ENCODE results near the gene TMEM40. TPM values are rescaled to one million over a fixed set of nuclear protein-coding genes. Genes with fewer than 3 reads are reported as not detected.
"Not testable (repeated sequence)": the region's sequence is repeated elsewhere in the genome, so short reads cannot be mapped to it uniquely, and the experiment has no call there.

The TMEM40 gene
- total RNA-seq, 2 donors from 2014 or later: 4.8 to 6.5 TPM

DNA sequence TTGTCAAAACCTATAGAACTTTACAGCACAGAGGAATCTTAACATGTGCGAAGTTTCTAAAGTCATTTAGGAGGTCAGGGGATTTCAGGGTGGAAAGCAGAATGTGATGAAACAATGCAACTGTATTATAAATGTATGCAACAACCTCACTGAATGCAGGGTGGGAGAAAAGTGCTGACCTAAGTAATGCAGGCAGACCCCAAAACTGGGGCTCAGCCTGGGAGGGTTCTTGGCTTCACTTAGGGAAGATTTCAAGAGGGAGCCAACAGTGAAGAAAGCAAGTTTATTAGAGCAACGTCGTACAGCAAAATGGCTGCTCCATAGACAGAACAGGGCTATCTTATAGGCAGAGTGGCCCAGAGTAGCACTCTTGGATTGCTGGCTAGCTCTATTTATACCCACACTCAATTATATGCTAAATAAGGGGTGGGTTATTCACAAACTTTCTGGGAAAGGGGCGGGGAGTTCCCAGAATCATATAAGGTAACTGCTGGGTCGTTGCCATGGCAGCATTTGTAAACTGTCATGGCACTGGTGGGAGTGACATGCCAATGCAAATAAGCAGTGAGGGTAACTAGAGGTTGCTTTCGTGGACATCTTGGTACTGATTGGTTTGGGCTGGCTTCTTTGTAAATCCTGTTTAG lies 23.2 kb upstream of the TMEM40 start:
- ATAC-seq (peak in 1 of 2 donors; percentile 90), DNase-seq (peak; percentile 48)
- intact Hi-C loops (cut with DNase I): no loop called here

DNA sequence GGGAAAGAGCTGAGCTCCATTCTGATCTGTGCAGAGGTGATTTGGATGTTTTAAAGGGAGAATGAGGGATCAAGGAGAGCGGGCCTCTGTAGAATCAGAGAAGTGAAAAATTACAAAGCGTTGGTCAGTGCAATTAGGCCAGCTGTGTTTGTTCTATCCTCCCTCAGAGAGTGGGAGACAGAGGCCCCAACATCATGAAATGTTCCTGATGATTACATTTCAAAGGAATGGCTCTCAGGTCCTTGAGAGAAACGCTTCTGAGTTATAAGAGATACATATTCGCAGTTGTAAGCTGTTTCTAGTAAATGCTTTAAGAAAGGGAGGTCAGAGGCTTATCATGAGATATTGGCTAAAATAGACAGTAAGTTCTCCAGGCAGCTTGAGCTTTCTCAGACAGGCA lies 21.7 kb upstream of the TMEM40 start:
- intact Hi-C loops (cut with DNase I): no loop called here
- peak in 1 of 2 donors; percentile 40 for ATAC-seq
- no peak for DNase-seq

DNA sequence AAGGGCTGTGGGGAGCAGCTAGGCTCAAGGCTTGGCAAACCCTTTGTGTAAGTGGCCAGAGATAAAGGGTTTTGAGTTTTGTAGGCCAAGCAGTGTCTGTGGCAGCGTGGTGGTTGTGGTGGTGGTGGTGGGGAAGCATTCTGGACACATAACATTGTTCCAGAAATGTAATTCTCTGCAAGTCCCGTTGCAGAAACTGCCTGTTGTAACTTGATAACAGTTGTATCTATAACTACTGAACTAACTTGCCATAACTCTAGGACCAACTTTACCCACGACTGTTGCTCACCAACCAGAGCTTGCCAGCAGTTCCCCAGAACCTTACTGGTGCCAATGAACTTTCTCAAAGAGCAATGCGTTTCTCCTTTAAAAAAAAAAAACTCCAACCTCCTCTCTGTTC lies 18.1 kb upstream of the TMEM40 start:
- intact Hi-C loops (cut with DNase I): no loop called here
- no peak for ATAC-seq
- no peak for DNase-seq

DNA sequence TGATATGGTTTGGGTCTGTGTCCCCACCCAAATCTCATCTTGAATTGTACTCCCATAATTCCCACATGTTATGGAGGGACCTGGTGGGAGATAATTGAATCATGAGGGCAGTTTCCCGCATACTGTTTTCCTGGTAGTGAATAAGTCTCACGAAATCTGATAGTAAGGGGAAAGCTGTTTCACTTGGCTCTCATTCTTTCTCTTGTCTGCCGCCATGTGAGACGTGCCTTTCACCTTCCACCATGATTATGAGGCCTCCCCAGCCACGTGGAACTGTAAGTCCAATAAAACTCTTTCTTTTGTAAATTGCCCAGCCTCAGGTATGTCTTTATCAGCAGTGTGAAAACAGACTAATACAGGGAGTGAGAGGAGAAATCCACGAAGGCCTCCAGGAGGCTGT lies 16.9 kb upstream of the TMEM40 start:
- not testable (repeated sequence) for DNase-seq

DNA sequence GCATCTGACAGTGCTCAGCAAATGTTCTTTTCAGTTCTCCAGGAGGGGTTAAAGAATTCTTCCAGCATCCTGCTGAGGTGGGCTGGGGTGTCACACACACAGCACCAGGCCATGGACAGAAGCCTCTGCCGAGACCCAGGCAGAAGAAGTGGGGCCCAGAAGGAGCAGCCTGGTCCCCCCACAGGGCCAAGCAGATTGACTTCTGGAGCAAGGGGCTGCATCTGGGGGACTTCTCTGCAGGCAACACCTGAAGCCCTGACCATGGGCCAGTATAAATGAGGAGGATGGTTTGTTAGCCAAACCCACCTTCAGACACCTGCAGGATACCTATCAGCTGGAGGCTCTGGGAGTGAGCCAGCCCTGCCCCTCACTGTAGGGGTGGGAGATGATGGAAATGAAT lies 16.2 kb upstream of the TMEM40 start:
- ATAC-seq: no peak
- DNase-seq: no peak
- intact Hi-C loops (cut with DNase I): no loop called here

More for the DNA sequence above, 16.9 kb upstream of the TMEM40 start:
- intact Hi-C loops (cut with DNase I); ATAC-seq: not testable (repeated sequence)

DNA sequence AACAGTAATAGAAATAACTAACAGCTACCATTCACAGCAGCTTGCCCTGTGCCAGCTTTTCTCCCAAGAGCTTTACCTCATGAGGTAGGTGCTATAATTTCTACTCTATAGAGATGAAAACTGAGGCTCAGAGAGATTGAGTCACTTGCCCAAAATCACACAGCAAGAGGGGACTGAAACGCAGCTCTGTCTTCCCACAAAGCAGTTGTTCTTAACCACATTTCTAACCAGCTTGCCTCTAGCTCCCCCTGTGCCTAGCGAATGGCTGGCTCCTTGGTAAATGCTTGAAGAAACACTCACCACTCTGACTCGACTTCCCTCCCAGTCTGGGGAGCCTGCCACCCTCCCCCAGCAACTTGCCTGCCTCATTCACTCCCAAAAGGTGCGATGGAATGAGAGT lies 15.6 kb upstream of the TMEM40 start:
- DNase-seq: no peak
- intact Hi-C loops (cut with DNase I): no loop called here
- ATAC-seq: no peak

DNA sequence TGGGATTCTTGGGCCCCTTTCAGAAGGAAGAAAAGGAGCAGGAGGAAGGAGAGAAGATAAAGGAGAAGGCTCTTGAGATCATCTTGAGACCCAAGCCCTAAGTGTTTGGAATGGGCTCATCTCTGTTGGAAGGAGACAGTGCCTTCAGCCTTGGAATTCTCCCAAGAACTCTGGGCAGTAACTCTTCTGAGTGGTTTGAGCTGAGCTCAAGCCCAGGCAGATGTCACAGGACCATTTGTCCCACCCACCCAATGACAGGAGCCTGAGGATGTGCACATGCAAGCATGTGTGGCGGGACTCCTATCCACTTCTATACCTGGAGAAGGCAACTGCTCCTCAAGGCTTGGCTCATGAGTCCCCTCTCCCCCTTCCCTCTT lies 14.6 kb upstream of the TMEM40 start:
- ATAC-seq: peak; percentile 38 to 66
- intact Hi-C loops (cut with DNase I): no loop called here

DNA sequence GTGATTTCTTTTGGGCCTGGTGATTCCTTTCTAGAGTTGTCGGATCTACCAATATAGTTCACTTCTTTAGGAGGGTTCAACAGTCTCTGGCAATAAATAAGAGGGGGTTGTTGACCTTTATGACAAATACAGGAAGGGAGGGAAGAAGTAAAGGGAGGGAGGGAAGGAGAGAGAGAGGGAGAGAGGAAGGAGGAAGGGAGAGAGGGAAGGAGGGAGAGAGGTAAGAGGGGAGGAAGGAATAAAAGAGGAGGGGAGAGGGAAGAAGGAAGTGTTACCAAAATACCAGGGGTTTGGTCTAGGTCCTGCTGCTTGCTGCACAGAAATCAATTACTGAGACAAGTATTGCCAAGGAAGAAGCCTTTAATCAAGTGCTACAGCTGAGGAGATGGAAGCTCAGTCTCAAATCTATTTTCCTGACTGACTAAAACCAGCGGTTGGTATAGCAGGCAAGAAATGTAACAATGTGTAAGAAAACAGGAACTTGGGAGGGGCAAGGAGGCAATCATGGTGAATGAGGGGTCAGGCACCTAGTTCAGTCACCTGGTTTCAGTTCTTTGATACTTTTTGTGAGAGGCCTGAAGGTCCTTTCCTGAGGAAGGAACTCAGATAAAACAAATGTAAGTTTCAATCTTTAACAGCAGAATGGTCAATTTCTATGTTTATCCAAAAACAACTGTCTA lies 14.1 kb upstream of the TMEM40 start:
- ATAC-seq (no peak), DNase-seq (no peak)
- intact Hi-C loops (cut with DNase I): no loop called here

More for the DNA sequence above, 14.6 kb upstream of the TMEM40 start:
- no peak for DNase-seq

DNA sequence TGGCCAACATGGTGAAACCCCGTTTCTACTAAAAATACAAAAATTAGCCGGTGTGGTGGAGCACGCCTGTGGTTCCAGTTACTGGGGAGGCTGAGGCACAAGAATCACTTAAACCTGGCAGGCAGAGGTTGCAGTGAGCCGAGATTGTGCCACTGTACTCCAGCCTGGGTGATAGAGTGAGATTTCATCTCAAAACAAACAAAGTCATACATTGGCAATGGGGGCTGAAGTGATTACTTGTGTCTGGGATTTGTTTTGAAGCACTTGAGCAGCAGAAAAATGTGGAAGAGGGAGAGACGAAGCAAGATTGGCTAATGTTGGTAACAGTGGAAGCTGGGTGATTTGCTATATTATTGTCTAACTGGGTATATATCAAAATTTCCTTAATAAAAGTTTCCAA lies 13.4 kb upstream of the TMEM40 start:
- DNase-seq: no peak
- no peak for ATAC-seq
- intact Hi-C loops (cut with DNase I): no loop called here

DNA sequence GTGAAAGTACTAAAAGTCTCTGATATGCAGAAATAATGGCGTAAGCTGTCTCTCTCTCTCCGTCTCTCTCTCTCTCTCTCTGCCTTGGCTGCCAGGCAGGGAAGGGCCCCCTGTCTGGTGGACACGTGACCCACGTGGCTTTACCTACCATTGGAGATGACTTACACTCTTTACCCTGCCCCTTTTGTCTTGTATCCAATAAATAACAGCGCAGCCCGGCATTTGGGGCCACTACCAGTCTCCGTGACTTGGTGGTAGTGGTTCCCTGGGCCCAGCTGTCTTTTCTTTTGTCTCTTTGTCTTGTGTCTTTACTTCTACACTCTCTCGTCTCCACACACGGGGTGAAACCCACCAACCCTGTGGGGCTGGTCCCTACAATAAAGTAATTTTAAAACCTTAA lies 12.2 kb upstream of the TMEM40 start:
- no peak for ATAC-seq
- no peak for DNase-seq
- intact Hi-C loops (cut with DNase I): no loop called here

DNA sequence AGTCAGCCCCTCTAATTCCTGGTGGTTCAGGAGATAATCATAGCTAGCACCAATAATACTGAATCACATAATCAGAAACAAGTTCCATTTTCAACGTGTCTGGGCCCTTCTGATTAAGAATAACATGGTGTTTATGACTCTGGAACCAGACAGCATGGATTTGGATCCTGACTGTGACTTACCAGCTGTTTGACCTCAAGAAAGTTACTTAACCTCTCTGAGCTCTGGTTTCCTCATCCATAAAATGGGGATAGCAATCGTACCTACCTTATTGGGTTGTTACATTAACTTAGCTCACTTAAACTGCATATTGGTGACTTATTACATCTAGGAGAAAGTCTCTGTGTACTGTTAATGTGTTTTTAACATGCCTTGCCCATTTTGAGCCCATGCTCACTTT lies 10.7 kb upstream of the TMEM40 start:
- intact Hi-C loops (cut with DNase I): no loop called here
- ATAC-seq (no peak), DNase-seq (no peak)

DNA sequence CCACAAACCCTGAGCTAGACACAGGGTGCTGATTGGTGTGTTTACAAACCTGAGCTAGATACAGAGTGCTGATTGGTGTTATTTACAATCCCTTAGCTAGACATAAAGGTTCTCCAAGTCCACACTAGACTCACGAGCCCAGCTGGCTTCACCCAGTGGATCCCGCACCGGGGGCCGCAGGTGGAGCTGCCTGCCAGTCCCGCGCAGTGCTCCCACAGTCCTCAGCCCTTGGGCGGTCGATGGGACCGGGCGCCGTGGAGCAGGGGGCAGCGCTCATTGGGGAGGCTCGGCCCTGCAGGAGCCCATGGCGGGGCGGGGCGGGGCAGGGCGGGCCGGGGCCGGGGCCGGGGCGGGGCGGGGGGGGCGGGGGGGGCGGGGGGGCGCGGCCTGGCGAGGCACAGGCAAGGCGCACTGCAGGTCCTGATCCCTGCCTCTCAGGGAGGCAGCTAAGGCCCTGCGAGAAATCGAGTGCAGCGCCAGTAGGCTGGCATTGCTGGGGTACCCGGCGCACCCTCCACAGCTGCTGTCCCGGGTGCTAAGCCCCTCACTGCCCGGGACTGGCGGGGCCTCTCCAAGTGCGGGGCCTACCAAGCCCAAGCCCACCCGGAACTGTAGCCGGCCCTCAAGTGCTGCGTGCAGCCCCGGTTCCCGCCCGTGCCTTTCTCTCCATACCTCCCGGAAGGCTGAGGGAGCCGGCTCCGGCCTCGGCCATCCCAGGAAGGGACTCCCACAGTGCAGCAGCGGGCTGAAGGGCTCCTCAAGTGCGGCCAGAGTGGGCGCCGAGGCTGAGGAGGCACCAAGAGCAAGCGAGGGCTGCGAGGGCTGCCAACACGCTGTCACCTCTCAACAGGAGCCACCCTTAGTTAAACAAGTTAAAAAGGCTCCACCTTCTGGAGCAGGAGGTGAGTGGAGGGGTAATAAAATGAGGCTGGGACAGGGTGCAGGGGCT lies 9.8 kb upstream of the TMEM40 start:
- intact Hi-C loops (cut with DNase I): no loop called here
- DNase-seq (no peak), ATAC-seq (no peak)

DNA sequence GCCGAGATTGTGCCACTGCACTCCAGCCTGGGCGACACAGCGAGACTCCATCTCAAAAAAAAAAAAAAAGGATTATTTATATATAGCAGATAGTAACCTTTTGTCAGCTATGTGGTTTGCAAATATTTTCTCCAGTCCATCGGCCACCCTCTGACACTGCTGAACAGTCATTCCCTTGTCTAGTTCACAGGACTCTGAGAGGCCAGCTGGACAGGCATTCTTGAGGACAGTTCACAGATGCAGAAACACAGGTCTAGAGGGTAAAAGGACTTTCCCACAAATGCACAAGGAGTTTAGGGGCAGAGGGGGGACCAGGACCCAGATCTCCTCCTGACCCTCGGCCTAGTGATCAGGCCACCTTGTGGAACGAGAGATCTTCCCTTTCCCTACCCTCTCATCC lies 7.5 kb upstream of the TMEM40 start:
- no peak for ATAC-seq
- DNase-seq: no peak
- intact Hi-C loops (cut with DNase I): no loop called here

DNA sequence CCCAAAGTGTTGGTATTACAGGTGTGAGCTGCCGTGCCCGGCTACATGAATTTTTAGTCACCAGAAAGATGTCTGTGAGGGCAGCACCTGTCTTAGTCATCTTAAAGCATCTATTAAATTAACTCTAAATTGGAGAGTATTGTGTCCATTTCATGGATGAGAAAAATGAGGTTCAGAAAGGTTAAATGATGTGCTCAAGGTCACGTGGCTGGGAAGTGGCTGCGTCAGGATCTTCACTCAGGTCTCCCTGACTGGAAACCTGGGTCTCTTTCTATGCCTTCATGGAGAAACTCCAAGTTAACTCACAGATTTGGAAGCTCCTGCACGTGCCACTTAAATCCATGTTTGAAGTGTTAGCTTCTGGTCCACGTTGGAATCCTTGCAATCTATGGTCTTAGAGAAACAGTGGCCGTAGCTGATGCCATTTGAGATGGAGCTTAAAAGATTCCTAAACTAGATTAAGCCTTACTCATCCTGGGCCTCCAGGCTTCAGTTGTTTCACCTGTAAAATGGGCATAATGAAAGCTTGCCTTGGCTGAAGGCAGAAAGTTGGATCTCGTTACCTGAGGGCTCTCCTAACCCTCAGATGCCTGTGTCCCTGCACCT lies 5.2 kb upstream of the TMEM40 start:
- ATAC-seq (no peak), DNase-seq (no peak)
- intact Hi-C loops (cut with DNase I): no loop called here

DNA sequence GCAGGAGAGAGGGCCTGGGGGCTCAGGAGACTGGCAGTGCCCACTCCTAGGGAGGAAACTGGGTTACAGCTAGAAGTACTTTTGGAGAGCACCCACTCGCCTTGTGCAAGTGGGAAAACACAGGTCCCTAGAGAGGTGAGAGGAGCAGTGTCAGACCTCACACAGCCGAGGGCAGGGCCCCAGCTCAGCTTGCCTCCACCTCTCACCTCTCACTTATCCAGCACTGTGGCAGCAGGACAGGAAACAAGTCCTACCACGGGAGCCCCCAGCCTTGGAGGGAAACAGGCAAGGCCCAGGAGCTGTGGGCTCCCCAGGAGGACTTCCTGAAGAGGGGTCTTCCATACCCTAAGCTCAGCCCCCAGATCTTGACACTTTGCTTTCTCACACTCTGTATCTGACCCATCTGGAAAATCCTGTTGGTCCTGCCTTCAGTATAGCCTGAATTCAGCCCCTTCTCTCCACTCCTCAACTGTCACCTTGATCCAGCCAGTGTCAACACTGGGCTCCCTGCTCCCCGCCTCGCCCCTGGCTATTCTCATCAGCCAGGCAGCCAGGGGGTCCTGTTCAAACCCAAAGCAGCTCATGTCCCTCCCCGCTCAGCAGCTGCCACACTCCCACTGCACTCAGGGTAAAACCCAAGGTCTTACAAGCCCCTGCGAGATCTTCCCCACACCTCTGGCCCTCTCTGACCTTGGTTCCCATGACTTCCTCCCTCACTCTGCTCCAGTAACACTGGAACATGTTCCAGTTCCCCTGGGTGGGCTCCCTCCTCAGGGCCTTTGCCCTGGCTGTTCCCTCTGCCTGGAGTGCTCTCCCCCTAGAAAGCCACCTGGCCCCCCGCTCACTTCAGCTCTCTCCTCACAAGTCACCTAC lies 870 bp upstream of the TMEM40 start:
- DNase-seq: no peak
- ATAC-seq: no peak
- intact Hi-C loops (cut with DNase I): no loop called here

DNA sequence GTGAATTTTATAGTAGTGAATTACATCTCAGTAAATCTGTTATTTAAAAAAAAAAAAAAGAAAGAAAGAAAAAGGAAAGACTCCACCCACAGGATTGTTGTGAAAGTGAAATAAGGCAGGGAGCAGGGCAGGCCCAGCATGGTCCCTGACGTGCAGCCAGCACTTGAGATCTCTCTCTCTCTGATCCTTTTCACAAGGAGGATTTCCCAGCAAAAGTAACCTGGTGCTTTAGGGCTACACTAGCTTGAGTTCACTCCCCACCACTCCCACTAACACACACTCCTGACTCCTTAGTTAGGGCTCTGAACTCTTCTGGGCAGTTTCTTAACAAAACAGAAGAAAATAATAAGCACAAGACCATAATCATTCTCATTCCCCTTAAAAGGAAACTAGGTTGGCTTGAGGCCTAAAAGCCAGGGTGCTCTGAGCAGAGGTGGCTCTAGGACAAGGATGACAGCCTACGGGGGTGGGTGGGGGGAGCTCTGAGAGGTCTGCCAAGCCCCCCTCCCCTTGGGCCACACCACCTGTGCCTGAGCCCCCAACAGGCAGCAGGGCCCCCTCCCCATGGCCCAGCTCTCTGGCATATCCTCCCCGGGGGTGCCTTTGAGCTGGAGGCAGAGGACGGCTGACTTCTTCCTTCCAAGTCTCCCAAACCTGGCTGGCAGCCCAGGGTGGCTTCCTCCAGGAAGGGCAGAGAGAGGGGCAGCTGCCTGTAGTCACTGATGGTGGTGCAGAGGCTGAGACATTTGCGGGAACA lies 856 bp downstream of the TMEM40 start:
- ATAC-seq: peak; percentile 79 to 80
- intact Hi-C loops (cut with DNase I): no loop called here
- DNase-seq: peak; percentile 68

DNA sequence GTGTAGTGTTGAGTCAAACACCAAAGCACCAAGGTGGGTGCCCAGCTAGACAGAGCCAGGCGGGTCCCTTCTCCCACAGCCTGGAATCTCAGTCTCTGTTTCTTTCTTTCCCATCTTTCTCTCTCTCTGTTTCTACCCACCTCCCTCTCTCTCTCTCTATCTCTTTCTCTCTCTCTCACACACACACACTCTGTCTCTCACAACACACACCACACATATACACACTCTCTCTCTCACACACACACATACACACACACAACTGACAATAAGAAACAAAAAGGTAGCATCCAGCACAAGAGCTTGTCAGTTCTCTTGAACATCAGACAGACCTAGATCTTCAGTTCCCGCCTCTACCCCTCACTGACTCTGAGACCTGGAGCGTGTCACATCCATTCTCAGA lies 2.4 kb downstream of the TMEM40 start:
- intact Hi-C loops (cut with DNase I): no loop called here
- DNase-seq: no peak
- ATAC-seq: no peak

DNA sequence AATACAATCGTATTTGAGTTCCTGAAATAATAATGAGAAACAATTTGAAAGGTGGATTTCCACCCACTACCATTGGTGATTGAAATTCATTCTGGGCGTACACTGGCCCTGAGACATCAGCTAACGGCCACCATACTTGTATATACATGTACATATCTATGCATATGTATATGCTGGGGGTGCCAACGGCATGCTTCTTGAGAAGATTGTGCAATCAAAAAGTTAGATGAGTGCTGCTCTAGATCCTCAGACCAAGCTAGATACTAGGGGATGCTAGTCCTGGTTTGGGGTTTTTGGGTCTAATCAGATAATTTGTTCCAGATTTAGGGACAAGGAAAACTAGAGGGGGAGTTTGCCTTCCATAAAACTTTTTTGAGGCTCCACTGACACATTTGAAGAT lies 2.9 kb downstream of the TMEM40 start:
- DNase-seq: no peak
- ATAC-seq: no peak
- intact Hi-C loops (cut with DNase I): no loop called here
